HepG2 (cell line): ENCODE results near the gene CASZ1. TPM values are rescaled to one million over a fixed set of nuclear protein-coding genes. Genes with fewer than 3 reads are reported as not detected.

Experiments used
- ATAC-seq: fragments of 200-7000 bp; cut with Tn5 transposase; 3 replicates; pipeline ENCODE4 v1.9.1; 2020; ENCODE audit warnings: mild to moderate bottlenecking, moderate library complexity
- BruUV-seq: library from RNA; stranded (reverse); fragments of 400-500 nt; replicated peaks from 2 replicates; lab custom pipeline; 2021; lab: Mats Ljungman, UMichigan
- CTCF ChIA-PET: fragments of 300-600 bp; formaldehyde crosslinking; extraction: SDS; loops from one replicate; lab custom pipeline; 2021; ENCODE audit warnings: low total read pairs, inconsistent platforms, low intra/inter-chr PET ratio; lab: Yijun Ruan, JAX
- POLR2A ChIA-PET: fragments of 350-600 bp; sonication (Branson Sonifier 250); formaldehyde crosslinking; loops from one replicate; lab custom pipeline; 2020; ENCODE audit warnings: antibody characterized with exemption, inconsistent platforms; lab: Yijun Ruan, JAX
- DNase-seq: peaks from one replicate; pipeline ENCODE4 v3.0.0-alpha.2; 2015; ENCODE audit warnings: low spot score
- FAIRE-seq: peaks from 3 replicates; lab custom pipeline; 2011; peaks lifted over from hg19 to GRCh38; lab: Jason Lieb, UNC
- H2AFZ ChIP-seq: one replicate; pipeline ENCODE4 v1.6.1; 2011; ENCODE audit warnings: low read length, inconsistent platforms
- H3K27ac ChIP-seq: fragments of 300-600 bp; 3 replicates; pipeline ENCODE4 v1.8.0; 2011; ENCODE audit warnings: mixed run types, mild to moderate bottlenecking, mixed read lengths, low read length, inconsistent platforms; ENCODE audit not compliant: insufficient read depth; ENCODE audit errors: extremely low read length
- H3K27me3 ChIP-seq, 2 experiments: fragments of 200-600 bp in 1 of 2; 2 replicates in 1 of 2; 3 replicates in 1 of 2; pipeline versions ENCODE4 v1.6.0 to v1.8.0; 2011; ENCODE audit warnings: low read length in 2 of 2, mild to moderate bottlenecking in 2 of 2, moderate library complexity in 2 of 2, inconsistent platforms in 1 of 2; ENCODE audit not compliant: insufficient read depth in 2 of 2, control insufficient read depth in 1 of 2
- H3K36me3 ChIP-seq, 2 experiments: fragments of 200-600 bp in 1 of 2; replicated peaks in 1 of 2; 2 replicates in 1 of 2; 3 replicates in 1 of 2; pipeline versions ENCODE4 v1.5.1 to v1.8.0; 2011; ENCODE audit warnings: low read length in 2 of 2, inconsistent platforms in 1 of 2; ENCODE audit not compliant: insufficient read depth in 2 of 2, control insufficient read depth in 1 of 2
- H3K4me1 ChIP-seq: 2 replicates; pipeline ENCODE4 v1.5.1; 2012; ENCODE audit warnings: low read length, inconsistent platforms; ENCODE audit not compliant: insufficient read depth
- H3K4me2 ChIP-seq: 2 replicates; pipeline ENCODE4 v1.6.0; 2011; ENCODE audit warnings: low read depth, low read length, inconsistent platforms
- H3K4me3 ChIP-seq, 3 experiments: fragments of 200-600 bp in 1 of 3; sonication (generic), shearing (Covaris generic) in 1 of 3; replicated peaks in 1 of 3; 2 replicates each; pipeline ENCODE4 v1.5.1; 2011 to 2016; ENCODE audit warnings: low read length in 3 of 3, inconsistent platforms in 2 of 3, low read depth in 2 of 3, mild to moderate bottlenecking in 2 of 3, control low read depth in 1 of 3, mixed read lengths in 1 of 3; ENCODE audit not compliant: insufficient read depth in 1 of 3
- H3K79me2 ChIP-seq: one replicate; pipeline ENCODE4 v1.6.1; 2011; ENCODE audit warnings: low read length, inconsistent platforms; ENCODE audit not compliant: insufficient read depth
- H3K9ac ChIP-seq: 2 replicates; pipeline ENCODE4 v1.6.0; 2011; ENCODE audit warnings: mild to moderate bottlenecking, low read depth, low read length, inconsistent platforms; ENCODE audit not compliant: insufficient read depth
- H3K9me3 ChIP-seq: 2 replicates; pipeline ENCODE4 v1.5.1; 2012; ENCODE audit warnings: mild to moderate bottlenecking, low read length
- H4K20me1 ChIP-seq: 2 replicates; pipeline ENCODE4 v1.6.0; 2011; ENCODE audit warnings: inconsistent platforms, mild to moderate bottlenecking, low read length, moderate library complexity; ENCODE audit not compliant: insufficient read depth
- ETS1 ChIP-seq: sonication (generic); formaldehyde crosslinking; IDR thresholded peaks from 2 replicates; pipeline ENCODE4 v1.4.0; 2020; ENCODE audit warnings: missing genetic modification reagents
- GABPB1 ChIP-seq: IDR thresholded peaks from 2 replicates; pipeline ENCODE4 v1.6.1; 2016; ENCODE audit warnings: mild to moderate bottlenecking, missing genetic modification reagents, moderate library complexity, missing compliant biosample characterization
- HMG20B ChIP-seq: conservative IDR thresholded peaks from 2 replicates; pipeline ENCODE4 v1.6.1; 2016; ENCODE audit warnings: missing genetic modification reagents, missing compliant biosample characterization
- ISL2 ChIP-seq: sonication (generic); formaldehyde crosslinking; IDR thresholded peaks from 2 replicates; pipeline ENCODE4 v1.5.0; 2020; ENCODE audit warnings: missing genetic modification reagents
- MED1 ChIP-seq: sonication (generic); formaldehyde crosslinking; IDR thresholded peaks from 2 replicates; pipeline ENCODE4 v1.4.0; 2020; ENCODE audit warnings: missing genetic modification reagents
- RXRB ChIP-seq: IDR thresholded peaks from 2 replicates; pipeline ENCODE4 v1.6.1; 2016; ENCODE audit warnings: borderline replicate concordance, missing genetic modification reagents, missing compliant biosample characterization
- SCMH1 ChIP-seq: sonication (generic); formaldehyde crosslinking; IDR thresholded peaks from 2 replicates; pipeline ENCODE4 v1.9.0; 2021; ENCODE audit warnings: missing genetic modification reagents, mild to moderate bottlenecking, borderline replicate concordance
- SPEN ChIP-seq: sonication (generic); formaldehyde crosslinking; IDR thresholded peaks from 2 replicates; pipeline ENCODE4 v1.5.1; 2020; ENCODE audit warnings: low read depth, mild to moderate bottlenecking, missing genetic modification reagents
- SUZ12 ChIP-seq: fragments of 150-350 bp; IDR thresholded peaks from 2 replicates; pipeline ENCODE4 v1.6.1; 2014; ENCODE audit warnings: low read depth, low read length
- ZNF225 ChIP-seq: sonication (generic); formaldehyde crosslinking; IDR thresholded peaks from 2 replicates; pipeline ENCODE4 v1.4.0; 2020; ENCODE audit warnings: mild to moderate bottlenecking, missing genetic modification reagents
- ZNF446 ChIP-seq: sonication (generic); formaldehyde crosslinking; IDR thresholded peaks from 2 replicates; pipeline ENCODE4 v1.5.0; 2020; ENCODE audit warnings: mild to moderate bottlenecking, missing genetic modification reagents
- ZNF597 ChIP-seq: sonication (generic); formaldehyde crosslinking; IDR thresholded peaks from 2 replicates; pipeline ENCODE4 v1.5.0; 2020; ENCODE audit warnings: missing genetic modification reagents
- ZUFSP ChIP-seq: sonication (generic); formaldehyde crosslinking; IDR thresholded peaks from 2 replicates; pipeline ENCODE4 v1.9.0; 2021; ENCODE audit warnings: missing genetic modification reagents, mild to moderate bottlenecking, borderline replicate concordance
- WGBS: methylation state at CpG from one replicate; pipeline ENCODE4 v1.1.6; 2017; ENCODE audit warnings: low lambda C conversion rate; 5-methylcytosine and 5-hydroxymethylcytosine counted together
- in situ Hi-C: cut with HindIII; loops from 2 replicates; pipeline ENCODE4 v1.10.0; 2017; ENCODE audit warnings: low pct_unique_long_range_greater_than_20kb; ENCODE audit not compliant: extremely low pct_ligation_motif_present
- intact Hi-C: fragments of 100-400 bp; cut with micrococcal nuclease; formaldehyde crosslinking; loops from one replicate; pipeline ENCODE4 v1.10.0; 2022; ENCODE audit not compliant: unreplicated experiment
- polyA plus RNA-seq, 8 experiments: library from polyadenylated mRNA; depleted of rRNA in 3 of 8; stranded (reverse) in 7 of 8; unstranded in 1 of 8; fragments of >200 nt; fragmentation: Illumina TruSeq in 4 of 8; extraction: Trizol in 4 of 8; gene quantifications; 2 replicates each; pipeline versions ENCODE4 v1.2.1 to v1.2.3, GENCODE V29; 2011 to 2016; ENCODE audit warnings: low read depth in 4 of 8, missing spikeins in 1 of 8, mixed read lengths in 1 of 8; ENCODE audit not compliant: insufficient read depth in 1 of 8
- total RNA-seq, 5 experiments: library from RNA; depleted of rRNA; stranded (reverse); fragments of >200 nt; fragmentation: Illumina TruSeq; extraction: Trizol; gene quantifications; 2 replicates each; pipeline ENCODE4 v1.2.3, GENCODE V29; 2016; ENCODE audit warnings: low read depth in 1 of 5

CASZ1 gene
- total and polyA plus RNA-seq, 2 of the 13 experiments (the other 11 are each of a cell fraction or from before 2014, with no cell fraction given): 1.9 to 3.7 TPM

GRCh38 chr1:10650556-10651388 lies 145.7 kb downstream of the CASZ1 start:
- POLR2A ChIA-PET: no interaction called here
- BruUV-seq: no TSS peak
- Histone ChIP-seq H3K79me2 (no peaks in the 10 kb centered on the region), H3K36me3 (no peaks in the 10 kb centered on the region), H3K9ac (no peak overlapping the region), H3K4me1 (no peaks in the 10 kb centered on the region), H2AFZ (no peak overlapping the region), H3K27ac (no peak overlapping the region), H3K9me3 (no peaks in the 10 kb centered on the region), H4K20me1 (no peaks in the 10 kb centered on the region), H3K4me2 (no peak overlapping the region), H3K4me3 (no peak overlapping the region), H3K27me3 (no peaks in the 10 kb centered on the region)
- intact Hi-C loops: no loop called here
- WGBS: 84% methylated on average over 17 of the region's 40 CpGs
- CTCF ChIA-PET: no interaction called here
- in situ Hi-C loops: no loop called here
- ATAC-seq (no peak), FAIRE-seq (no peak), DNase-seq (no peak)
- TF ChIP-seq SPEN (no peak), ETS1 (CRISPR knock-in tag) (no peak), GABPB1 (CRISPR knock-in tag) (no peak), RXRB (no peak)

GRCh38 chr1:10649517-10650201 lies 146.8 kb downstream of the CASZ1 start:
- no peak for TF ChIP-seq SCMH1 (CRISPR knock-in tag)
- no peak for TF ChIP-seq ZNF597 (CRISPR knock-in tag)
- no peak for TF ChIP-seq MED1 (CRISPR knock-in tag)
- TF ChIP-seq SUZ12: no peak
- TF ChIP-seq ZNF446 (CRISPR knock-in tag): no peak
- no peak for TF ChIP-seq HMG20B (CRISPR knock-in tag)
- TF ChIP-seq ZUFSP (CRISPR knock-in tag): no peak
- no peak for TF ChIP-seq ISL2 (CRISPR knock-in tag)
- TF ChIP-seq ZNF225 (CRISPR knock-in tag): no peak
- no peaks in the 10 kb centered on the region for H4K20me1 ChIP-seq
- FAIRE-seq (no peak), ATAC-seq (no peak), DNase-seq (no peak)
- intact Hi-C loops: no loop called here
- no peaks in the 10 kb centered on the region for H3K9me3 ChIP-seq
- H3K4me2 ChIP-seq: no peak overlapping the region
- H2AFZ ChIP-seq: no peak overlapping the region
- ChIA-PET POLR2A (no interaction called here), CTCF (no interaction called here)
- no peak overlapping the region for H3K27ac ChIP-seq
- no peaks in the 10 kb centered on the region for H3K4me1 ChIP-seq
- WGBS: 83% methylated on average over 23 of the region's 30 CpGs
- H3K79me2 ChIP-seq: no peaks in the 10 kb centered on the region
- in situ Hi-C loops: no loop called here
- H3K4me3 ChIP-seq: no peak overlapping the region
- H3K36me3 ChIP-seq: no peaks in the 10 kb centered on the region
- H3K9ac ChIP-seq: no peak overlapping the region
- no peaks in the 10 kb centered on the region for H3K27me3 ChIP-seq
- no TSS peak for BruUV-seq
